DOHH2 (cell line): Measurements from ENCODE around the gene DCUN1D3.

ENCODE experiments used
- H3F3A ChIP-seq: fragments of 200-600 bp; sonication (generic), shearing (Covaris generic); 2 replicates; pipeline ENCODE4 v1.6.0; 2016; ENCODE audit warnings: antibody characterized with exemption, mild to moderate bottlenecking; ENCODE audit not compliant: control insufficient read depth, insufficient read depth
- H3K27ac ChIP-seq: fragments of 200-600 bp; sonication (generic); 2 replicates; pipeline ENCODE4 v1.5.1; 2014; ENCODE audit warnings: low read depth, mild to moderate bottlenecking, low read length, moderate library complexity
- H3K27me3 ChIP-seq: fragments of 200-600 bp; sonication (generic); 2 replicates; pipeline ENCODE4 v1.6.1; 2014; ENCODE audit warnings: mild to moderate bottlenecking, low read length, mixed read lengths; ENCODE audit not compliant: control insufficient read depth
- H3K36me3 ChIP-seq: fragments of 200-600 bp; sonication (generic); 2 replicates; pipeline ENCODE4 v1.6.1; 2014; ENCODE audit warnings: mild to moderate bottlenecking, low read length, moderate library complexity, mixed read lengths; ENCODE audit not compliant: control insufficient read depth
- H3K4me1 ChIP-seq: fragments of 200-600 bp; sonication (generic); 2 replicates; pipeline ENCODE4 v1.6.1; 2014; ENCODE audit warnings: mild to moderate bottlenecking, low read length, mixed read lengths; ENCODE audit not compliant: control insufficient read depth
- H3K4me2 ChIP-seq: fragments of 200-600 bp; sonication (generic); 2 replicates; pipeline ENCODE4 v1.6.0; 2014; ENCODE audit warnings: mild to moderate bottlenecking, low read length, moderate library complexity
- H3K4me3 ChIP-seq: fragments of 200-600 bp; sonication (generic); 2 replicates; pipeline ENCODE4 v1.5.1; 2014; ENCODE audit warnings: mild to moderate bottlenecking, low read length, mixed read lengths
- H3K79me2 ChIP-seq: fragments of 200-600 bp; sonication (generic); 2 replicates; pipeline ENCODE4 v1.6.1; 2014; ENCODE audit warnings: mild to moderate bottlenecking, low read length, mixed read lengths; ENCODE audit not compliant: control insufficient read depth
- H3K9me2 ChIP-seq: fragments of 200-600 bp; sonication (generic); replicated peaks from 2 replicates; pipeline ENCODE4 v1.6.1; 2014; ENCODE audit warnings: mild to moderate bottlenecking, low read length, mixed read lengths; ENCODE audit not compliant: control insufficient read depth
- H3K9me3 ChIP-seq: fragments of 200-600 bp; sonication (generic); 2 replicates; pipeline ENCODE4 v1.6.1; 2014; ENCODE audit warnings: antibody characterized with exemption, low read length, mixed read lengths; ENCODE audit not compliant: control insufficient read depth, insufficient read depth
- H4K20me1 ChIP-seq: fragments of 200-600 bp; sonication (generic); 2 replicates; pipeline ENCODE4 v1.6.0; 2014; ENCODE audit warnings: low read depth, mild to moderate bottlenecking, antibody characterized with exemption, low read length, moderate library complexity; ENCODE audit not compliant: control insufficient read depth, insufficient read depth
- CTCF ChIP-seq: fragments of 200-600 bp; sonication (generic); IDR thresholded peaks from one replicate; pipeline ENCODE4 v1.5.1; 2014; ENCODE audit warnings: antibody characterized with exemption, mild to moderate bottlenecking, low read depth, low read length; ENCODE audit not compliant: poor library complexity, severe bottlenecking
- EZH2phosphoT487 ChIP-seq: fragments of 200-600 bp; sonication (generic); IDR thresholded peaks from 2 replicates; pipeline ENCODE4 v1.6.1; 2017; ENCODE audit warnings: borderline replicate concordance, mild to moderate bottlenecking, antibody characterized with exemption, low read length, moderate library complexity, mixed read lengths

DCUN1D3 gene

GRCh38 chr16:20918486-20919239, 18.5 kb upstream of the DCUN1D3 start:
- Histone ChIP-seq H3K27me3 (no peaks in the 10 kb centered on the region), H3K4me1 (peaks cover 30% of the 10 kb centered on the region), H4K20me1 (no peaks in the 10 kb centered on the region), H3K4me3 (no peak overlapping the region), H3K9me2 (no peaks in the 10 kb centered on the region), H3K9me3 (no peaks in the 10 kb centered on the region), H3K36me3 (peaks cover 16% of the 10 kb centered on the region), H3K4me2 (no peak overlapping the region), H3K27ac (no peak overlapping the region), H3F3A (peaks cover 8% of the 10 kb centered on the region), H3K79me2 (peaks cover 8% of the 10 kb centered on the region)
- TF ChIP-seq CTCF, result no peak
- no peak for TF ChIP-seq EZH2phosphoT487

- Histone ChIP-seq H3K9me2 (no peaks in the 10 kb centered on the region), H3K4me2 (peak overlapping the region; percentile 75), H3K27me3 (no peaks in the 10 kb centered on the region), H4K20me1 (no peaks in the 10 kb centered on the region), H3F3A (peaks cover 8% of the 10 kb centered on the region), H3K79me2 (peaks cover 8% of the 10 kb centered on the region), H3K9me3 (no peaks in the 10 kb centered on the region), H3K27ac (no peak overlapping the region), H3K4me3 (peak overlapping the region; percentile 71), H3K4me1 (peaks cover 30% of the 10 kb centered on the region), H3K36me3 (peaks cover 16% of the 10 kb centered on the region)
- no peak for TF ChIP-seq EZH2phosphoT487
- no peak for TF ChIP-seq CTCF
Observed at GRCh38 chr16:20916942-20917341, 16.8 kb upstream of the DCUN1D3 start.

- Histone ChIP-seq H3K4me1 (peaks cover 30% of the 10 kb centered on the region), H3K27ac (peak overlapping the region; percentile 89), H3K9me2 (no peaks in the 10 kb centered on the region), H3F3A (peaks cover 8% of the 10 kb centered on the region), H3K4me3 (peak overlapping the region; percentile 71), H3K9me3 (no peaks in the 10 kb centered on the region), H4K20me1 (no peaks in the 10 kb centered on the region), H3K79me2 (peaks cover 8% of the 10 kb centered on the region), H3K36me3 (peaks cover 16% of the 10 kb centered on the region), H3K27me3 (no peaks in the 10 kb centered on the region), H3K4me2 (peak overlapping the region; percentile 75)
- TF ChIP-seq EZH2phosphoT487, result no peak
- TF ChIP-seq CTCF, result no peak
Observed at GRCh38 chr16:20916289-20916688, 16.1 kb upstream of the DCUN1D3 start.
